ENCODE results near the gene TXLNA.

The TXLNA gene

GRCh38 chr1:32215629-32216480 lies 36.4 kb downstream of the TXLNA start:
- peak; percentile 69 for DNase-seq (ENCODE audit: low read depth)
- peak; percentile 79 for TF ChIP-seq CTCF (IDR thresholded peaks at IDR 0.05; ENCODE audit: insufficient read depth, low read depth, low read length, missing control alignments)
- H3K4me3 ChIP-seq (ENCODE audit: low read depth, low read length) = no peak overlapping the region

DNA sequence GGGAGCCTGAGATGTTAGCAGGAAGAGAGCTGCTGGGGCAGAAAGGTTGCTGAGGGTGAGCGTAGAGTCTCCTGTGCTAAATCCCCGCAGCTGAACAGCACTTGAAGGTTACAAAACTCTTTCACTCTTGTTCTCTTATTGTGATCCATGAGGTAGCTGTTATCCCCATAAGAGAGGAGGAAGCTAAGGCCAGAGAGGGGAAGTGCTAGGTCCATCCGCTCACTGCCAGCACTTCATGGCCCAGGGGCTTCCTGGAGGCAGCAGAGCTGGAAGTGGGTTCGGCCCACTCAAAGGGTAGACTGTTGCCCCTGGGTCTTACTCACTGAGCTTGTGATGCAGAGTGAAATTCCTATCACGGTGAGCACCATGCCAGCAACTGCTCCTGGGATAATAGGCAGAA lies 37.1 kb downstream of the TXLNA start:
- H3K4me3 ChIP-seq (ENCODE audit: low read depth, low read length) = no peak overlapping the region
- TF ChIP-seq CTCF (IDR thresholded peaks at IDR 0.05; ENCODE audit: insufficient read depth, low read depth, low read length, missing control alignments) = no peak

DNA sequence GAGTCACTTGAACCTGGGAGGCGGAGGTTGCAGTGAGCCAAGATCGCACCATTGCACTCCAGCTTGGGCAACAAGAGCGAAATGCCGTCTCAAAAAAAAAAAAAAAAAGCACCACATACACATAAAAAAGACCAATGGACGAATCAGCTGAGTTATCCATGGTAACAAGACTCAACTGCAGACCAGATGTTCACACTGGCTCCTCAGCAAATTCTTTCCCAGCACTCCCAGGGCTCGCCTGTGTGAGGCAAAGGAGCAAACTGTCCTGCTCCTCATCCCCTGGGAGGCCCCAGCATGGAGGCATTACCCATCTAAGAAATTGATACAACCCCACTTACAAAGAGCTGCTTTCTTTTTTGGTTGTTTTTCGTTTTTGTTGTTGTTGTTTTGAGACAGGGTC lies 39.5 kb downstream of the TXLNA start:
- no peak for DNase-seq (ENCODE audit: low read depth)
- TF ChIP-seq CTCF (IDR thresholded peaks at IDR 0.05; ENCODE audit: insufficient read depth, low read depth, low read length, missing control alignments) = no peak
- H3K4me3 ChIP-seq (ENCODE audit: low read depth, low read length) = no peak overlapping the region

More for the DNA sequence above, 37.1 kb downstream of the TXLNA start:
- no peak for DNase-seq (ENCODE audit: low read depth)

GRCh38 chr1:32220746-32221580 lies 41.5 kb downstream of the TXLNA start:
- TF ChIP-seq CTCF (IDR thresholded peaks at IDR 0.05; ENCODE audit: insufficient read depth, low read depth, low read length, missing control alignments) = no peak
- peak; percentile 49 for DNase-seq (ENCODE audit: low read depth)
- H3K4me3 ChIP-seq (ENCODE audit: low read depth, low read length) = peak overlapping the region; percentile 89

- H3K4me3 ChIP-seq (ENCODE audit: low read depth, low read length) = peak overlapping the region; percentile 89
- no peak for DNase-seq (ENCODE audit: low read depth)
- TF ChIP-seq CTCF (IDR thresholded peaks at IDR 0.05; ENCODE audit: insufficient read depth, low read depth, low read length, missing control alignments) = no peak
Observed at GRCh38 chr1:32221581-32221979, 42.1 kb downstream of the TXLNA start.

DNA sequence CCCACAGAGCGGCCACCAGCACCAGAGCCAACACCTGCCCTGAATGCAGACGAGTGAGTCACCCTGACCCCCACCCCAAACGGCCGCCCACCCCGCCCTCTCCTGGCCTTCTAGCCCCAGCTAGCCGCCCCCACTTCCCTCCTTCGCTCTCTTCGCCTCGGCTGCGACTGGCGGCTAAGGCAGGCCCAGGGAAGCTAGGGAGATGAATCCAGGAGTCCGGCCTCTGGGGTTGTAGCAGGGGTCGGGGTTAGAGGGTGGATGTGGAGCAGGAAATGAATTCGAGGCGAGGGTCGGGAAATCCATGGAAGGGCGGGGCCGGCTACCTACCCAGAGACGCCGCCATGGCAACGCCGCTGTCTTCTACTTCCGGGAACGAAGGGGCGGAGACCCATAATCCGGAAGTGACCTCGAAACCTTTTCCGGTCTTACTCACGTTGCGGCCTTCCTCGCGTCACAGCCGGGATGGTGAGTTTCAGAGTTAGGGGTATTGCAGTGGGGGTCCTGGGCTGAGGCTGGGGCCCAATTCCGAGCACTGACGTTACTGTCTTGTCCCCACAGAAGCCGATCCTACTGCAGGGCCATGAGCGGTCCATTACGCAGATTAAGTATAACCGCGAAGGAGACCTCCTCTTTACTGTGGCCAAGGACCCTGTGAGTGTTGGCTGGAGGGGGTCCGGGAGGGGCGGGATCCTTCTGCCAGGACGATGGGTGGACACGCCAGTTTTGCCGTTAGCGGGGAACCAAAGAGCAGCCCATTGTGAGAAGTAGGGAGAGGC lies 42.7 kb downstream of the TXLNA start, which contains the start of the genes EIF3I and TMEM234:
Gene EIF3I (plus strand): TSS at position 428 of the 776 bp plus-strand sequence. CDS start 35 bp downstream, at position 463.
Gene TMEM234 (minus strand): TSS at position 374 of the 776 bp plus-strand sequence. CDS start 31 bp downstream, at position 343.
- DNase-seq (ENCODE audit: low read depth) = peak; percentile 91
- TF ChIP-seq CTCF (IDR thresholded peaks at IDR 0.05; ENCODE audit: insufficient read depth, low read depth, low read length, missing control alignments) = no peak
- peak within 1 kb of the TSS; percentile 89 for H3K4me3 ChIP-seq (ENCODE audit: low read depth, low read length)

Measured in GM12865 (cell line).